Activated CD4-positive, alpha-beta T cell treated with anti-CD3 and anti-CD28 coated beads, Interleukin-10, Interleukin-2, amounts not matched to agents 100 ng/mL and 50 ng/mL, durations not matched to agents 16 hours and 8 hours (primary cell): Measurements from ENCODE around the gene WDR89.
"Not testable (repeated sequence)": the region's sequence is repeated elsewhere in the genome, so short reads cannot be mapped to it uniquely, and the experiment has no call there.

Experiments
- DNase-seq: peaks from one replicate; pipeline ENCODE4 v3.0.0-alpha.2; 2020

The WDR89 gene

DNA sequence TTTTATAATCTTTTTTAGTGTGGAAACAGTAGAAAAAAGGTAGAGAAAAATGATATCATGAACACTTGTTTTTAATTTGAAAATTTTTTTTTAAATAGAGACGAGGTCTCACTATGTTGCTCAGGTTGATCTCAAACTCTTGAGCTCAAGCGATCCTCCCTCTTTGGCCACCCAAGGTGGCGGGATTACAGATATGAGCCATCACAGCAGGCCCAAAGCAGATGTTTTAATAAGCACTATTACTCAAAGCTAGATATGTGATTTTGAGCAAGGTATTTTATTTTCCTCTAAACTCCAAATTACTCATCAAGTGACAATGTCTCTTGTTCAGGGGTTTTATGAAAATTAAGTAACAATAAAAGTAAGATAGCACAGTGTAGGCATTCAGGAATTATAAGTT, 10.7 kb upstream of the WDR89 start:
- peak; percentile 44 for DNase-seq

DNA sequence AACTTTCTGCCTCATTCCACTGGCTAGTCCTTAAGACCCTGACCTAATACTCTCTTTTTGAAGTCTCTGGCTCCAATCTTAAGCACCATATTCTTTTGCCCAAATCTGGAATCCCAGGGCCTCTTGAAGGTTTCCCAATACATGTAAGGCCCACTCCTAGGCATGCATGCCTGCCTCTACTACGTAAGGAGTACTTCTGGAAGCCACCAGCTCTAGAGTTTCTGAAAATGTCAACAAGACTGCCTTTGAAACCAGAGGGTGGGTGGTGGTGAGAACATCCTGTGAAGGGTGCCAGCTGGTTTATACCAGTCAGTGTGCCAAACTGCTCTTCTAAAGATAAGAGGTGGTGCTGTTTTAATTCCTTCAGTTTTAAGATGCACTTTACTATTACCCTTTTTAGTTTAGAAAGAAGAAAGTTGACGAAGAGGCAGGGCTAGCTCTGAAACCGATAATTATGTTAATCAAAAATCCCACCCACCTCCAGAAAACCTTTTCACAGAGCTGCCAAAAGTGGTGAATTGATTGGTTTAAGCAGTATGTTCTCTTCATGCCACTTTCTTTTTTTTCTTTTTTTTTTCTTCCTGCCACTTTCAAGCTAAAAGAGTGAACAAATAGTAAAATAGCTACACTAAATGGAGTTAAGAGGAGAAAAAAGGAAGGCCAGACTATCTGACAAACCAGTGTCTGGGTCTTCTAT, 8.7 kb upstream of the WDR89 start:
- DNase-seq, result peak; percentile 63

DNA sequence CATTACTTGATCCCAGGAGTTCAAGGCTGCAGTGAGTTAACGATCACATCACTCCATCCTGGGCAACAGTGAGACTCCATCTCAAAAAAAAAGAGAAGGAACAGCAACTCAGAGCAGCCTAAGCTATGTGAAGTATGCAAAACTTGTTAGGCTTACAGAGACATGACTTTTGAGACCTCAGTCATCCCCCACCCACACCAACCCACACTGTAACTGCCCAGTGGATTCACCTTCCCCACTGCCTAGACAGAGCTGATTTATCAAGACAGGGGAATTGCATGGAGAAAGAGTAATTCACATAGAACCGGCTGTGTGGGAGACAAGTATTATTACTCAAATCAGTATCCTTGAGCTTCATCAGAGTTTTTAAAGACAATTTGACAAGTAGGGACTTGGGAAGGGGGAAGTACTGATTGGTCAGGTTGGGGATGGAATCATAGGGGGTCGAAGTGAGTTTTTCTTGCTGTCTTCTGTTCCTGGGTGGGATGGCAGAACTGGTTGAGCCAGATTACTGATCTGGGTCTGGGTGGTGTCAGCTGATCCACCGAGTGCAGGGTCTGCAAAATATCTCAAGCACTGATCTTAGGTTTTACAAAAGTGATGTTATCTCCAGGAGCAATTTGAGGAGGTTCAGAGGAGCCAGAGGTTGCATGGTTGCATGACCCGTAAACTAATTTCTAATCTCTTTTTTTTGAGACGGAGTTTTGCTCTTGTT, 6.2 kb upstream of the WDR89 start:
- no peak for DNase-seq

DNA sequence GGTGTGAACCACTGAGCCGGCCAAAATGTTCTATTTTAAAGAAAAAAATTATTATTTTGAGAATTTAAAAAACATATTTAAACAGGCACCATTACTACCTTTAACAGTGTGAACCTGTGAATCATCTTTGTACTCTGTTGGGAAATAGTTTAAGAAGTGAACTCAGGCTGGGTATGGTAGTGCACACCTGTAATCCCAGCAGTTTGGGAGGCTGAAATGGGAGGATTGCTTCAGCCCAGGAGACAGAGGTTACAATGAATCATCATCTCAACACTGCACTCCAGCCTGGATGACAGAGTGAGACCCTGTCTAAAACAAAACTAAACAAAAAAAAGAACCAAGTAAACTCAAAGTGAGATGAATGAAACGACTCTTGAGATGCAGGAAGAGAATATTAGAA, 3.1 kb upstream of the WDR89 start:
- peak; percentile 14 for DNase-seq

DNA sequence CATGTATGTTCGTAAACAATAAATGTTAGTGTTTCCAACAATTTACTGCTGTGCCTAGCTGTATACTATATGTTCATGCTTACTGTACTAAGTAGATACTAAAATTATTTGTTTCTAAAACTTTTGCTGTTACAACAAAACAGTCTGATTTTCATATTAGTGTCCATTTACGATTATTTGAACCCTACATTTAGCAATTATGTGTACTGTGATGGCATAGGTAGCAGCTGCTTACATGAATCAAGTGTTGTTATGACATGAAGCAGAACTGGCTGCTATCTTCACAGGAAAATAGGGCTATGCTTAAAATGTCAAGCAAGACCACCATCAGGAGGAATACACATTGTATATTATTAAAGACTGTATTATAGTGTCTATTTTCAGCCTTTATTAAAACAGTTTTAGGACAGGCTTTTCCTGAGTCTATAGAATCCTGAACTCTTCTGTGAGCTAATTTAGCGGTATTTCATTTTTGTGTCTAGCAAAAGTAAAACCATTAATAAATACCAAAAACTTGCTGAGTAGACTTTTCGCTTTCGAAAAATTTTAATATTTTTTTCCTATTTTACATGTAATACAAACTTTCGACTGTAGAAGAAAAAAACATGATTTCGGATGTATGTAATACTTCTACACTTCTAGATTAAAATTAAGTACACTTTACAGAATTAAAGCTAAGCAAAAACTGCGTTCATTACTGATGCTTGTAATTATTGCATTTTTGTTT, 1.1 kb upstream of the WDR89 start:
- no peak for DNase-seq

DNA sequence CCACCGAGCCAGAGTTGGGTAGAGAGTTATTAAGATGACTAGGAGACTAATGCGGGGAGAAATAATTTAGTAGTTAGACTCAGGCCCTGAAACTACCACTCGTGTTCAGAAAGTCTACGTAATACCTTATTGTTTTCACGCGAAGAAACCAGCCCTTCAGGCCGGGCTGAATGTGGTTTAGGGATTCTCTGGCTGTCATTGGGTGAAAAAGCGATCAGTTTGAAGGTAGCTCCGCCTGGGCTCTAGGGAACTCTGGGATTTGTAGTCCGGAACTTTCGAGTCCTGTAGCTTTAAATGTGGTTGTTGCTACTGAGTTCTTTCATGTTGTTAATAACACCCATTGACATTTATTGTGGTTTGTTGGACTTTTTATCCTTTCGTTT, 549 bp upstream of the WDR89 start:
- peak; percentile 94 for DNase-seq

DNA sequence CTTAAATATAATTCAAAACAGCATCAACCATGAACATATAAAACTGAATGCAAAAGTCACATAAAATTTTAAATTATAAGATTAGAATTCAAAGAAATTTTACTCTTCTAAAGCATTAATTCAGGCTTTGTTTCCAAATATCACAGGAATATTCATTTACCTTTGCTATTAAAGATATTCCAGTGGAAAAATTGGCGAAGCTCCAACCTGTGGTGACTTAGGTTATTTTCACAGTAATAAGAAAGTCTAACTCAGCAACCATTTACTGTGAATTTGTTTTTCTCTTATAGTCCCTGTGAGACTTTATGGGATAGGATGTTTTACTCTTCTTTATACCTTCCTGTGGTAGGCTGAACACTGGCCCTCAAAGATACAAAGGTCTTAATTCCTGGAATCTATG, 3.2 kb downstream of the WDR89 start:
- DNase-seq, result peak; percentile 6

DNA sequence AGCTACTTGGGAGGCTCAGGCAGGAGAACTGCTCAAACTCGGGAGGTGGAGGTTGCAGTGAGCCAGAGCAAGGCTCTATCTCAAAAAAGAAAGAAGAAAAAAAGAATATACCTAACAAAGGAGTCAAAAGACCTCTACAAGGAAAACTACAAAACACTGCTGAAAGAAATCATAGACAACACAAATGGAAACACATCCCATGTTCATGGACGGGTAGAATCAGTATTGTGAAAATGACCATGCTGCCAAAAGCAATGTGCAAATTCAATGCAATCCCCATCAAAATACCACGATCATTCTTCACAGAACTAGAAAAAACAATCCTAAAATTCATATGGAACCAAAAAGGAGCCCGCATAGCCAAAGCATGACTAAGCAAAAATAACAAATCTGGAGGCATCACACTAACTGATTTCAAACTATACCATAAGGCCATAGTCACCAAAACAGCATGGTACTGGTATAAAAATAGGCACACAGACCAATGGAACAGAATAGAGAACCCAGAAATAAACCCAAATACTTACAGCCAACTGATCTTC, 5.5 kb downstream of the WDR89 start:
- not testable (repeated sequence) for DNase-seq

DNA sequence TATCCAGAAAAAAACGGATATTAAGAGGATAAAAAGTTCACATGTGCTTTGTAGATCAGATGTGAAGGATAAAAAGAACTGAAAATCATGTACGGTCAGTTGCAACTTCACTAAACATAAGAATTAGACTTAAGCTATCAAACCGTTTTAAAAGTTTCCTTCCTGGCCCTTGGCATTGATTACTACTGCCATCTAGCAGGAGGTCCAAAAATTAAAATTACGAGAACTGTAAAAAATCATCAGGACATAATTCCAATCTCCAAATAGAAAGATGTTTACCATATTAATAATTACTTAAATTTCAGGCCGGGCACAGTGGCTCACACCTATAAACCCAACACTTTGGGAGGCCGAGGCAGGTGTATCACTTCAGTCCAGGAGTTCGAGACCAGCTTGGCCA, 7.9 kb downstream of the WDR89 start:
- no peak for DNase-seq

DNA sequence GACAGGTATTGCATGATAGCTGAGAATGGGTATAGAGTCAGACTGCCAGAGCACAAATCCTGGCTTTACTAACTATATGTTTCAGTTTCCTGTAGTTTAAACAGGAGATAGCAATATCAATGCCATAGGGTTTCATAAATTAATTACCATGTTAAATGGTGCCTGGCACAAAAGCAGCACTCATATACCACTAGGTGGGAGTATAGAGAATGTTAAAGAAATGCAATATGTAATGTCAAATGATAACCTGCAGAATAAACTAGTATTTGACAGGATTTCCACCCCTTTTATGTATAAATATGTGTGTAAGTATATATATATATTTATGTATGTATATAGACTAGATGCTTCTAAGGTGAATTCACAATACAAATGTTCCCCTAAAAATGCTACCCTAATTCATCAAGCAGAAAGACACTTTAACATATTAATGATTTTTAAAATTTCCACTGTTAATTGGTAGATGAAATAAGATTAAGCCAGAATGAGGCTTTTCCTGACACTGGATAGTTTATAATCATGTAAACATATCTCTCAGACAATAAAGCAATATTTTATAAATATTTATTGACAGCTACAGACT, 8.6 kb downstream of the WDR89 start:
- DNase-seq, result peak; percentile 40

DNA sequence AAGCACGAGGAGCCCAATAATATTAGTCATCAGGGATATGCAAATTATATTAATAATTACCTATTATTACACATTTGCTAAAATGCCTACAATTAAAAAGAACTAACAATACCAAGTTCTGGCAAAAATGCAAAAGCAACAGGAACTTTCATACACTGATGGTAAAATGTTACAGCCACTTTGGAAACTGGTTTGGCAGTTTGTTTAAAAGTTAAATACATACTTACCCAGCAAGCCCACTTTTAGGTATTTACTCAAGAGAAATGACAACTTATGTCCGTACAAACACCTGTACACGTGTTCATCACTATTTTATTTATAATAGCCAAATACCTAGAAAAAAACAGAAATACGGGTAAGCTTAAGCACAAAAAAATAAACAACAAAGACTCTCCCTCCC, 17.0 kb downstream of the WDR89 start:
- DNase-seq, result no peak

DNA sequence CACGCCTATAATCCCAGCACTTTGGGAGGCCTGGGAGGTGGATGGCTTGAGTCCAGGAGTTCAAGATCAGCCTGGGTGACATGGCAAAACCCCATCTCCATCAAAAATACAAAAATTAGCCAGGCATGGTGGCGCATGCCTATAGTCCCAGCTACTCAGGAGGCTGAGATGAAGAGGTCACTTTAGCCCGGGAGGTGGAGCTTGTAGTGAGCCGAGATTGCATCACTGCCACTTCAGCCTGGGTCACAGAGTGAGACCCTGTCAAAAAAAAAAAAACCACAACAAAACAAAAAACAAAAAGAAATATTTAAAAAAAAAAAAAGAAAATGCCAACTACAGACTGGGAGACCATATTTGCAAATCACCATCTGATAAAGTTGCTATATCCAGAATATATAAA, 17.5 kb downstream of the WDR89 start:
- DNase-seq, result no peak

DNA sequence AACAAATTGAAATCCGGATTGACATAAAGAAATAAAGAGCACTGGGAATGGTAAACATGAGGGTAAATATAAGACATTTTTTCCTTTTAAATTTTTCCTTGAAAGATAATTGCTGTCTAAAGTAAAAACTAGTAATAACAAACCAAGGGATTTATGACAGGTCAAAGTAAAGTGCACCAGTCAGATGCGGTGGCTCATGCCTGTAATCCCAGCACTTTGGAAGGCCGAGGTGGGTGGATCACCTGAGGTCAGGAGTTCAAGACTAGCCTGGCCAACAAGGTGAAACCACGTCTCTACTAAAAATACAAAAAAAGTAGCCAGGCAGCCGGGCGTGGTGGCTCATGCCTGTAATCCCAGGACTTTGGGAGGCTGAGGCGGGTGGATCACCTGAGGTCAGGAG, 19.7 kb downstream of the WDR89 start:
- not testable (repeated sequence) for DNase-seq

DNA sequence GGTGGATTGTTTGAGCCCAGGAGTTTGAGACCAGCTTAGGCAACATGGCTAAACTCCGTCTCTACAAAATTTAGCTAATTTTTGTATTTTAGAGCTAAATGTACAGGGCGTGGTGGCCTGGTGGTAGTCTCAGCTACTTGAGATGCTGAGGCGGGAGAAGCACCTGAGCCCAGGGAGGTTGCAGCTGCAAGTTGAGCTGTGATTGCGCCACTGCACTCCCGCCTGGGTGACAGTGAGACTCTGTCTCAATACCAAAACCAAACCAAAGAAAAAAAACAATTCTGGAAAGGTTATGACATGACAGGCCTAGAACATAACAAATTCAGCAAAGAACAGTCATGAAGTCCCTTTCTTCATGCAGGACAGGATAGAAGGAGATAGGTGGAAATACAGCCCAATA, 25.7 kb downstream of the WDR89 start:
- DNase-seq, result peak; percentile 5

DNA sequence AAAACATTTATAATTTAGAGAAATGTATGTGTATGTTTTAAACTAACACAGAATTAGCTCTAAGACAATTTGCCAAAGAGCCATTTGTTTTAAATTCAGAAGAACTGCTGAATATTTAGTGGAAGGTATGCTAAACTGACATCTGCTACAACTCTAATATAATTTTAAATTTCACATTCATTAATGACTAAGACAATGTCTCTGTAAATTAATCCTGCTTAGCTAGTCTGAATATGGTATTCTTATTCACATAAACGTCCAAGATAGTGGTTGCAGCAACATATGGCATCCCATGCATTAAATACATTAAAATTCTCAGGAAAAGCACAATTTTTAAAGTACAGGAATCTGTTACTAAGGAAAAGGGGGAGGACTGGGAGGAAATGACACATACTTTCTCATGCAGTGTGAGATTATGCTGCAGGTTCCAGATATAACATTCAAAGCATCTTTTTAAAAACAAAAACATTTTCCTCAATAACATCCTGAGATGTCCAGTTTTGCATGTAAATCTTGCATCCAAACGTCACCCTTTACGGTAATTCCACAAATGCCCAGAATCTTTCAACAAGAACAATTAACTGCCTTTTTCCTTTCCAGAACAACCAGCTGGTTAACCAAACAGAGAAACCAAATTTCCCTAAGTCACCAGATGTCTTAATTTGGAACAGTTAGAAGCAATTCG, 26.9 kb downstream of the WDR89 start:
- no peak for DNase-seq

DNA sequence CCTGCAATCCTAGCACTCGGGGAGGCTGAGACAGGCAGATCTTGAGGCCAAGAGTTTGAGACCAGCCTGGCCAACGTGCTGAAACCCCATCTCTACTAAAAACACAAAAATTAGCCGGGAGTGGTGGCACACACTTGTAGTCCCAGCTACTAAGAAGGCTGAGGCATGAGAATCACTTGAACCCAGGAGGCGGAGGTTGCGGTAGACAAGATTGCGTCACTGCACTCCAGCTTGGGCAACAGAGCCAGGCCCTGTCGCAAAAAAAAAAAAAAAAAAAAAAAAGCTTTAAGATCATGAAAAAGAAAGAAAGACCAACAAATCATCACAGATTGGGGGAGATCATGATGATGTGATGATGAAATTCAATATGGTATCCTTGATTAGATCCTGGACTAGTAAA, 30.6 kb downstream of the WDR89 start:
- no peak for DNase-seq

DNA sequence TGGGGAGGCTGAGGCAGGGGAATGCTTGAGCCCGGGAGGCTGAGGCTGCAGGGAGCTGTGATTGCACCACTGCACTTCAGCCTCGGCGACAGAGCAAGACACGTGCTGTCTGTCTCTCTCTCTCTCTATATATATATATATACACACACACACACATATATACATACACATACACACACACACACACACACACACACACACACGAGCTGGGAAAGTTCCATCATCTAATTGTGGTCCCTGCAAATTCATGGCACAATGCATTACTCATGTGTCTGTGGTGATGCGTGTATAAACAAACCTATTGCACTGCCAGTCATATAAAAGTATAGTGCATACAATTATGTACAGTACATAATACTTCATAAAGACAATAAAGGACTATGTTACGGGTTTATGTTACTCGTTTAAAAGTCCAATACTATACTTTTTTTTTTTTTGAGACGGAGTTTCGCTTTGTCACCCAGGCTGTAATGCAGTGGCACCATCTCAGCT, 36.6 kb downstream of the WDR89 start:
- DNase-seq, result no peak

DNA sequence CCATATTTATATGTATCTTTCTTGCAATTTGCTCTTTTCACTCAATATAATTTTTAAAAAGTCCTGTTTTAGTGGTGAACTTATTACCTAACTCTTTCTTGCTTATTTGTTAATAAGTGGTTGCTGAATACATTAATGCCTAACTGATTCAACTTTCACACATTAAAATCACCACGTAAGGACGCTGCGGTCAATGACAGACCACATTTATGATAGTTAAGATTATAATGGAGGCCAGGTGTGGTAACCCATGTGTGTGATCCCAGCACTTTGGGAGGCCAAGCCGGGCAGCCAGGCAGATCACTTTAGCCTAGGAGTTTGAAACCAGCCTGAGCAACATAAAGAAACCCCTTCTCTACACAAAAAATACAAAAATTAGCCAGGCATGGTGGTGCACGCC, 37.0 kb downstream of the WDR89 start:
- DNase-seq, result no peak

DNA sequence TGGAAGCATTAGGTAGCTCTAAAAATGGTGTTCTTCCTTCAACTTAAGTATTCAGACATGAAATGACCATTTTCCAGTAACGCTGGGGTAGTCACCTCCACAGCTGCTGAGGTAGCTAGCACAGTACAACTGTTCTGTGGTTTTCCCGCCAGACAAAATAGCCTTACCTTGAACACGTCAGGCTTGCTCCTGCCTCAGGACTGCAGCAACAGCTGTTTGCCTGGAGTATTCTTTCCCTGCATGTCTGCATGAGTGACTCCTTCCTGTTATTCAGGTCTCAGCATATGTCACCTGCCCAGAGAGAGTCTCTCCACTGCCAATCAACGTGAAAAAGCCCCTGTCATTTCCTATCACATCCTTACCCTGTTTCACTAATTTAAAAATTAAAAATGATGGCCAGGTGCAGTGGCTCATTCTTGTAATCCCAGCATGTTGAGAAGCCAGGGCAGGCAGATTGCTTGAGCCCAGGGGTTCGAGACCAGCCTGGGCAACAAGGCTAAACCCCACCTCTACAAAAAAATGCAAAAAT, 37.9 kb downstream of the WDR89 start:
- no peak for DNase-seq

DNA sequence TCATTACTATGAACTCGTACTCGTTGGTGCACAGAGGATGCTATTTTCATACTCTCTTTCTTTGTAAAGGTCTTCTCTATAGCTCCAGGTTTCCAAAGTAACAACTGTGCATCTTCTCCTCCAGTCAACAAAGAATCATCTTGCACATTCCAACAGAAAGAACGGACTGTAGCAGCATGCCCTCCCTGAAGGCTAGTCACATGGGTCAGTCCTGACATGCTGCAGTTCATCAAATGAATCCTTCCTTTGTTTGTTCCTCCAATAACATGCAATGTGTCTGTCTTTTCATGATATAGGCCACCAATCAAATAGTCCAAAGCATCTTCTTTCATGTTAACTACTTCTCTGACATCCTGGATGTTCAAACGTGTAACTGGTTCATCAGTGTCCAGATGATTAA, 42.9 kb downstream of the WDR89 start:
- DNase-seq, result no peak

DNA sequence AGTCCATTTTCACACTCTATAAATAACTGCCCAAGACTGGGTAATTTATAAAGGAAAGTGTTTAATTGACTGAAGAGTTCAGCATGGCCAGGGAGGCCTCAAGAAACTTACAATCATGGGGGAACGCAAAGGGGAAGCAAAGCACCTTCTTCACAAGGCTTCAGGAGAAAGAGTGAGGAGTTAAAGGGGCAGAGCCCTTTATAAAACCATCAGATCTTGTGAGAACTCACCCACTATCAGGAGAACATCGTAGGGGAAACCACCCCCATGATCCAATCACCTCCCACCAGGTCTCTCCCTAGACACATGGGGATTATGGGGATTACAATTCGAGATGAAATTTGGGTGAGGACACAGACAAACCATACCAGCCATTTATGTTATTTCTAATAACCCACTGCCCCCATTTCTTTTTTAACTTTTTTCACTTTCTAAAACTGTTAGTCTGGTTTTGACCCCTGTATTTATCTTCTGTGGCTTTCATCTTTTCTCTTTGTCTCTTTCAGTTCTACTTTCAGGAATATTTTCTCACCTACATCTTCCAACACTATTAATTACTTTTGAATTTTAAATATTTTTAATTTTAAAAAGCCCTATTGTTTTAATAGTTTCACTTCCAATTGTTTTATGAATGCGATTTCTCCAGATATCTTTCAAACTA, 44.5 kb downstream of the WDR89 start:
- no peak for DNase-seq
